HG03565 (cell line): Measurements from ENCODE around the gene DPP9.
A peak's percentile ranks its signal among the peaks of the same experiment; 100 is the strongest.
"Not testable (repeated sequence)": the region's sequence is repeated elsewhere in the genome, so short reads cannot be mapped to it uniquely, and the experiment has no call there.

Experiments used
- ATAC-seq: cut with Tn5 transposase; IDR thresholded peaks from one replicate; pipeline ENCODE4 v1.9.1; 2021; ENCODE audit warnings: mild to moderate bottlenecking, moderate library complexity; ENCODE audit not compliant: unreplicated experiment

The DPP9 gene

GRCh38 chr19:4691373-4691772, 32.3 kb downstream of the DPP9 start:
- ATAC-seq, result no peak

- ATAC-seq, result no peak
Measured at GRCh38 chr19:4690361-4690760, 33.3 kb downstream of the DPP9 start.

- no peak for ATAC-seq
Measured at GRCh38 chr19:4689403-4689802, 34.2 kb downstream of the DPP9 start.

GRCh38 chr19:4688587-4688986, 35.1 kb downstream of the DPP9 start:
- no peak for ATAC-seq

- ATAC-seq, result no peak
Measured at GRCh38 chr19:4687396-4687795, 36.2 kb downstream of the DPP9 start.

- no peak for ATAC-seq
Measured at GRCh38 chr19:4686700-4687099, 36.9 kb downstream of the DPP9 start.

GRCh38 chr19:4684312-4685095, 39.1 kb downstream of the DPP9 start:
- ATAC-seq, result no peak

- ATAC-seq, result no peak
Measured at GRCh38 chr19:4682417-4683200, 41.0 kb downstream of the DPP9 start.

GRCh38 chr19:4680021-4680420, 43.6 kb downstream of the DPP9 start:
- not testable (repeated sequence) for ATAC-seq

- no peak for ATAC-seq
Measured at GRCh38 chr19:4678881-4679790, 44.5 kb downstream of the DPP9 start.

- no peak for ATAC-seq
Measured at GRCh38 chr19:4676955-4677731, 46.5 kb downstream of the DPP9 start.

- ATAC-seq, result no peak
Measured at GRCh38 chr19:4675346-4675745, 48.3 kb downstream of the DPP9 start.

- ATAC-seq, result no peak
Measured at GRCh38 chr19:4673726-4674125, 49.9 kb downstream of the DPP9 start.

- no peak for ATAC-seq
Measured at GRCh38 chr19:4673216-4673615, 50.4 kb downstream of the DPP9 start.

- ATAC-seq, result no peak
Measured at GRCh38 chr19:4671185-4671851, 52.3 kb downstream of the DPP9 start.

GRCh38 chr19:4669723-4670480, 53.7 kb downstream of the DPP9 start, which contains the start of gene MYDGF:
TSS of gene MYDGF (minus strand) at chr19:4670342. CDS start at chr19:4670334, 8 bp downstream.
- ATAC-seq, result peak; percentile 85

- ATAC-seq, result no peak
Measured at GRCh38 chr19:4664642-4665041, 59.0 kb downstream of the DPP9 start.

GRCh38 chr19:4662812-4663211, 60.8 kb downstream of the DPP9 start:
- no peak for ATAC-seq
